Effector CD4-positive, alpha-beta T cell (primary cell): ENCODE results near the gene CYP3A4.
"Not testable (repeated sequence)": the region's sequence is repeated elsewhere in the genome, so short reads cannot be mapped to it uniquely, and the experiment has no call there.

Experiments used
- DNase-seq: peaks from one replicate; pipeline ENCODE4 v3.0.0-alpha.2; 2020

The CYP3A4 gene

DNA sequence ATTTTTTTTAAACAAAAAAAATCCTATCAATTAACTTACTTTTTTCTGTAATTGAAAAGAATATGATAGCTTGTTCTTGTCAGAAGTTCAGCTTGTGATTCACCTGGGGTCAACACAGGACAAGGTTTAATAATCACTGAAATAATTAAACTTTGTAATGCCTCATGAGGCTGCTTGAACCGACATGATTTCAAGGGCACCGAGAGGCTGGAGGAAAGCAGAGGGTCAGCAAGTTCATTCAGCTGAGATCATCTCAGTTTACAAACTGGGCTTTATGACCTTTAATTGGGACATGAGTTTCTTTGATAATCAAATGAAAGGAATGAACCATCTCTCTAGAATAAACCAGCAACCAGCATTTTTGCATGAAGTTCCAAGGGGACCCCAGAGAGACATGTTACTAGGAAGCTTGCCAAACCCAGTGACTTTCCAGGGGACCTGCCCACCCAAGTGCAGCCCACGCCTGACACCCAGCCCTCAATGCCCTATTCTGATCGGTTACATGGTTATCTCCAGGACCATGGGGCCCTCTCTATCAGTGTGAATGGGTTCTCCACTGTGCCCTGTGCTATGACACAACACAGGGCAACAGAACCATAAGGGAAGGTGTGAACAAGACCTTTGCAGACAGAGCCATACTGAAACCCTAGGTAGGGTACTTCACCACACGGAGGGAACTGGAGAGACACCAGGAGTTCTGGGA lies 7.8 kb upstream of the CYP3A4 start:
- no peak for DNase-seq

DNA sequence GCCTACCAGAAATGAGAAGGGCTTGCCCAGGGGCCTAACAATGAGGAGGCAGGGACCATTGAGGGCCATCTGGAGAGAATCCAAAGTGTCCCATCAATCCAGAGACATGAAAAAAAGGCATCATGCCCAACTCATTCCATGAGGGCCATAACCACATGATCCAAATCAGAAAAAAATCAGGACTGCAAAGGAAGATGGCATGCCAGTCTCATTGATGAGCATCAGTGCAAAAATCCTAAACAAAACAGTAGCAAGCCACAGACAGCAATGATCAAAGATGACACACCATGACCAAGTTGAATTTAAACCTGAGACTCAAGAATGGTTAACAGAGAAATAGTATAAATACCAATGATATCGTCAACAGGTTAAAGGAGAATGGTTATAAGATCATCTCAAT lies 7.0 kb upstream of the CYP3A4 start:
- DNase-seq, result no peak

DNA sequence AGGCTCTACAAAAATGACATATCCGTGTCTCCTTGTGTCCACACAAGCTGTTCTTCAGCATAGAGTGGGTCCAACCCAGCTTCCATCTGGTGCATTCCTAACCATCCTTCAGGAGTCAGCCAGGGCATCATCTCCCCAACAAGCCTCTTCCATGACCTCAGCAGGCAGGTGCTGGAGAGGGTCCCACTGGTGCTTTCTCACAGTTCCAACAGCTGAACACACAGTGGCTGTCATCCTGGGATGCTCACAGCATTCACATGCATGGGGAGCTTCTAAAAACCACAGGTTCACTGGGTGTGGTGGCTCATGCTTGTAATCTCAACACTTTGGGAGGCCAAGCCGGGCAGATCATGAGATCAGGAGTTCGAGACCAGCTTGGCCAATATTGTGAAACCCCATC lies 6.4 kb upstream of the CYP3A4 start:
- DNase-seq, result no peak

DNA sequence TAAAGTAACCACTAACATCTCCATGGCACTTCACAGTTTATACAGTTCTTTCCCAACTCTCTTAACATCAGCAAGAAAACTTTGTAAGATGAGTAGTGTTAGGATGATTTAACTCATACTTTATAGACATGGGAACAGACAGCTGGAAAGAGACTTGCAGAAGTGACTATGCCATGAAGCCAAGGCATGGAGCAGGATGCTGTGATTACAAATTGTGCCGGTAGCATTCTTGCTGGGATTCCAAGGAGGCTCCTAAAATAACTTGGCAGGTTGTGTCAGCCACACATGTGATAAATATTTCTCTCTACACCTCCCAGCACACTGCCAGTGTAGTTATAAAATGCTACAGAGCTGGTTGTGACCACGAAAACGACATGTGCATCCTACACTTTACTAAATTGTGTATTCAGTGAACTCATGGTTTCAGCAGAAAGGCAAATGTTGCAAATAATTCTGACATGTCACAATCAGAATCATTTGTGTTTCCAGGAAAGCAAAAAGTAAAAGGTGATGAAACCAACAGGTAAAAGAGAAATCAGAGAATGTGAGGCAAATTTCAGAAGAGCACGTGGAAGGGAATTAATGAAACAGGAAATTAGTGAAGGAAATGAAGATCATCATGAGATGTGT lies 5.6 kb upstream of the CYP3A4 start:
- DNase-seq, result no peak

DNA sequence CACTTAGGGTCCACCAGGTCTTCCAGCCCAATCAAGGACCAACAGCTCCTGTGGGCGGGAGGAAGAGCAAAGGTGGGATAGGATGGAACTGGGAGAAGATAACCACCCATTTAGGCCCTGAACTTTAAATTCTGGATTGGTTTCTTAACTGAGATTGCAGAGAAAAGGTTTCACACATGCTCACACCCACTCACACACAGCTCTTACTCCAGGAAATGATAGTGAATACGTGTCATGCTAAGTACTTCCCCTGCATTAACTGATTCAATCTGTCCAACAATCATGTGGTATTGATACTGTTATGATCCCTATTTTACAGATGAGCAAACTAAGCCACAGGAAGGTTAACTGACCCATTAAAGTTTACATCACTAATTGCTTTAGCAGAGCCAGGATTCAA lies 4.6 kb upstream of the CYP3A4 start:
- no peak for DNase-seq

DNA sequence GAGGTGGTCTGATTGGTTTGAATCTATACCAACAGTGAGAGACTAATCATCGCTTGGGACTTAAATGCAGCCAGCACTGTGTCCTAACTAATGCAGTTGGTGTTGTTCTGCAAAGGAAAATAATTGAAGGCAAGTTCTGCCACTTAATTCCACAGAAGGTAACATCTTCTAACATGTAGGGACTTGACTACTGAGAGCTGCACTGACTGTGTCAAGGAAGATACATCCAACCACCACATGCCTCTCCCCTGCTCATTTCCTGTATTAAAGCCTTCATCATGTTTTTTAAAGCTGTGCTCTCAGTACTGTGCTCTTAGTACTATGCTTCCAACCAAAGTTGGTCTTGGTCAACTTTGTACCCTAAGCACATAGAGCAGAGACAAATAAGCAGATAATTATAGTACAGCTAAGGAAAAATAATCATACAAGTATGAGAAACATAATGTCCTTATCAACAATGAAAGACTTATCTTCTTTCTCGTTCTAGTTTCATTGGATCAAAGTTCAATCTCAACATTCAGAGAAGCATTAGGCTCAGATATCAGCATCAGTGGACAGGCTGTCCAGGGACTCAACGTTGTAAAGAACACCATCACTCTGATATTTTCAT lies 2.8 kb upstream of the CYP3A4 start:
- DNase-seq, result no peak

DNA sequence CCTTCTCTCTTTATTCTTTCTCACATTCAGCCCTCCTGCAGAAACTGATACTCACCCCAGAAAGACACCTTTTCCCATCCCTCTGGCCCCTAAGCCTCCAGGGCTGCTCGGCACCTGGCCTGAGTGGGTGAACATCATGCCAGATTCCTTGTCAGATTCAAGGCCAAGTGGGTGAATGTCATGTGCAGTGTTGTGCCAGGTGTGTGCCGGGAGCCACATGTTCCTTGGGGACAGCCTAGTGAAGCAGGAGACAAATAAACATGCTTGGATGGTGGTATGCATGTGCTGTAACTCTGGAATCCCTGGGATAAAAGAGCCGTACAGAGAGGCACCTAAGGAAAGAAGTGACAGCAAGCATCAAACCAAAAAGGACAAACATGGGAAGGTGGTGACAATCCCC lies 1.7 kb upstream of the CYP3A4 start:
- DNase-seq, result not testable (repeated sequence)

DNA sequence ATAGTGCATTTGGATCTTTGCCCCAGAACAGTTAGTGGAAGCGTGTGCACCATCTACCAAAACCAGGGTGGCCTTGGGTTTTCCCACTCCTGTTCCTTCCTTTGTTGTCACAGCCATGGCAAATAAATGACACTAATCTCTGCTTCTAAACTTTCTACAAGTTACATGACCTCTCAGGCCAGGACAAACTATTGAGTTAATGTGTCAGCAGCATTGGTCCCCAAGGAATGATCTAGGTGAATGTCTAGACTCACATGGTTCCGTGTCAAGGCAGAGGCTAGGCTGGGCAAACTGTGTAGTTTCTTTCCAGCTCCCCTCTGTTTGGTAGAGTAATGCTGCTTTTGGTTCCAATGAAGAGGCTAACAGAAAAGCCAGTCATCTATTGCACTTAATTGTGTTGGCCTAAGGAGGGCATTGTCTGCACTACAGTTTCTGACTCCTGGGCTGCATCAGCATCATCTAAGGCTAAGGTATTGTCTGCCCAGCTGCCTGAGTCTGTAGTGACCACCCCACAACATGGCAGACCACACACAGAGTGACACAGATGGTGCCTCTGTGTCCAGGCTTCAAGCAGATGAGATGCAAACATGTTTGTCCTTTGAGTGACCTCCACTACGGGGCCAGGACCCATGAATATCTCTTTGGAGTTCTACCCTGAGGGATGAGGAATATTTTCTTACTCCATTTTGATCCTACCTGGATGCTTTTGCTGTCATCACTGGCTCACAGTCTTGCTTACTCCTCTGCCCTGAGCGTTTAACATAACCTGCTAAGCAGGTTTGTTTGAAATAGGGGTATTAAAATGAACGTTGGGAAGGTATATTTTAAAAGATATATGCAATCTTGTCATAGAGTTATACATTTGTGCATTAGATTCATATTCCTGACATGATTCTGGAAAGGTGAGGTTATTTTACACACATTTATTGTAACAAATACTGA lies 1.7 kb downstream of the CYP3A4 start:
- no peak for DNase-seq

DNA sequence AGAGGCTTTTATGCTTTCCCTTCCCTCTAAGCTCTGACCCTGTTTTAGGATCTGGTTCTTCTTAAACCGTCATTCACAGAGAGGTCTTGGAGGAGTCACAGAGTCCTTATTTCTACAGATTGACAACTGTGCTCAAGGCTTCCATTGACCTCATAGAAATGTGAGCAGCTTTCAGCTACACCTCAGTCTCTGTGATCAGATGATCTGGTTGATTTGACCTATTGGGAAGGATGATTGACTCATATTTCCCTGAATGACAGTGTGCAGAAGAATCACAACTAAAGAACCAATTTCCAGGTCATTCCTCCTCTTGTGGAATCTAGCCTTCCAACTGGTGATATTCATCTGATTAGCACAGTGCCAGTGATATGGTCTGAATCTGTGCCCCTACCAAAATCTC lies 3.4 kb downstream of the CYP3A4 start:
- DNase-seq, result no peak

DNA sequence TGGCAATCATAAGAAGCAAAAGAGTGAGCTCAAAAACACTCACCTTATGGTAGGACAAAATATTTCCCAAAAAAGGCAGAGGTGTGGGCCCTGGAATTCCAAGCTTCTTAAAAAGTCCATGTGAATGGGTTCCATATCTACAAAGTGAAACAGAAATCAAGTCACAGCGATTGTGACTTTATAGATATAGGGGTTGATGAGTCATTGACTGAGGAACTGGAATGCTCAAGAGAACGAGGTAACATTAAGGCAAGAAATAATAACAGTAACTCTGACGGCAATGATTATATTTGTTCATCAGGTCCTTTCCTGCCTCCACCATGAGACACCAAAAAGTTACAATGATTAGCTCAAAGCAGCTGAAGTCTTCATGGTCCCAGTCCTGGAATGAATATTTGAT lies 4.0 kb downstream of the CYP3A4 start:
- no peak for DNase-seq

DNA sequence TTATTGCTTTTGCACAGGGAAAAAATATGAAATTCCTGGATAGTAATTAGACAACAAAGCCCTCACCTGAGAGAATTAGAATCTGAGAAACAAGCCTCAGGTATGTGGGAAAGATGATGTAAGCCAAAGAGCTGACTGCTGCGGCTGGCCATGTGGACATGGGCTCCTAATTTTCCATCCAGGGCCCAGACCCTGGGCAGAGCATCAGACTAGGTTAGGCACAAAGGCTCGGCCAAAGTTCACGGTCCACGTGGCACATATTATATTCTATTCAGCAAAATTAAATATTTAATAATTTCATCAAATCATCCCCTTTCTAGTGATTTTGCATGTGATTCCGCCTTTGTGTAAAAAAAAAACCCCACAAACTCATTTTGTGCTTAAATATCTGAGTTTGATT lies 5.1 kb downstream of the CYP3A4 start:
- no peak for DNase-seq

DNA sequence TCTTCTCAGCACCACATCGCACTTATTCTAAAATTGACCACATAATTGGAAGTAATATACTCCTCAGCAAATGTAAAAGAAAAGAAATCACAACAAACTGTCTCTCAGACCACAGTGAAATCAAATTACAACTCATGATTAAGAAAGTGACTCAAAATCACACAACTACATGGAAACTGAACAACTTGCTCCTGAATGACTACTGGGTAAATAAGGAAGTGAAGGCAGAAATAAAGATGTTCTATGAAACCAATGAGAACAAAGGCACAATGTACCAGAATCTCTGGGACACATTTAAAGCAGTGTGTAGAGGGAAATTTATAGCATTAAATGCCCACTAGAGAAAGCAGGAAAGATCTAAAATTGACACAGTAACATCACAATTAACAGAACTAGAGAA lies 10.6 kb downstream of the CYP3A4 start:
- DNase-seq, result not testable (repeated sequence)

DNA sequence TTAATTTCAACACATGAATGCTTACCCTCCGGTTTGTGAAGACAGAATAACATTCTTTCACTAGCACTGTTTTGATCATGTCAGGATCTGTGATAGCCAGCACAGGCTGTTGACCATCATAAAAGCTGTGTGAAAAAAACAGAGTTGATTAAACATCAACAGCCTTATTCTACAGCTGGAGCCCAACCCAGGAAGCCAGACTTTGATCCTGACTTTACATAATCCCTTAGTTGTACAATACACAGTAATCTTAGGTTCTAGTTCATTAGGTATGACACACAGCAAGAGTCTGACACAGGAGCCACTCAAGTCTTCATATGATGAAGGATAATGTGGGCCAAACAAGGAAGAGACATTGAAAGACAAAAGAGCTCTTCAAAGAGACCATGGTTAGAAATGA lies 11.4 kb downstream of the CYP3A4 start:
- DNase-seq, result no peak

DNA sequence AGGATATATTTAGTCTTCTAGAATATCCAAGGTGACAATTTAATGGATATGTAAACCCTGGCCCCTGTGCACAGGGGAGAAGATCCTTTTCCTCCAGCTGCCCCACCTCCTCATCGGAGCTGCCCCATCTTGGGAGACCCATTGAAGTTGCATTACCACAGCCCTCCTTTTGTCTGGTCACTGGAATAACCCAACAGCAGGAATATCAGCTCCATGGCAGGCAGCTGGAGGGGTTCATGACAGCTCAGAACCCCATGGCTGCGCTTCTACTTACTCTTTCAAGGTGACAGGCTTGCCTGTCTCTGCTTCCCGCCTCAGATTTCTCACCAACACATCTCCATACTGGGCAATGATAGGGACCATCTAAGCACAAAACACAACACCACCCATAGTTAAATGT lies 14.5 kb downstream of the CYP3A4 start:
- not testable (repeated sequence) for DNase-seq

DNA sequence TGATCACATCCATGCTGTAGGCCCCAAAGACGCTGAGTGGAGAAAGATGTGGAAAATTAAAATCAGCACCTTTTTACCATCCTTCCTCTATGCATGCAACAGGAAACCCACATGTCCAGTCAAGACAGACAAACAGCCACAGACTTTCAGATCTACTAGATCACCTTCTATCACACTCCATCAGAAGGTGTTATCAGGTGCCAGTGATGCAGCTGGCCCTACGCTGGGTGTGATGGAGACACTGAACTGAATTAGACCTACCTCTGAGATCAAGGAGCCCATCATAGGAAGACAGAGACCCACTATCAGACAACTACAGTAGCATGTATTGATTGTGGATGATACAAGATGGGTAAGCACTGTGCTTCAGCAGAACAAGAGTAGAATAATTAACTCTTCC lies 15.5 kb downstream of the CYP3A4 start:
- DNase-seq, result no peak

DNA sequence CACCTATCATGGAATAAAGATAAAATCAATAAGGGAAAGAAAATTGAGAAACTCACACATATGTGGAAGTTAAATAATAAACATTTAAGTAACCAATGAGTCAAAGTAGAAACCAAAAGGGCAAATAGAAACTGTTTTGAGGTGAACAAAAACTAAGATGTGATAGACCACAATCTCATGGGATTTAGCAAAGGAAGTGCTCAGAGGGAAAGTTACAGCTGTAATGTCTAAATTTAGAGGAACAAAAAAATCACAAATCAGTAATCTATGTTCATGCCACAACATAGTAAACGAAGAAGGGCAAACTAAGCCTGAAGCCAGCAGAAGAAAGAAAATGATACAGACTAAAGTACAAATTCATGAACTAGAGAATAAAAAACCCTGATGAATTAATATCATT lies 16.3 kb downstream of the CYP3A4 start:
- no peak for DNase-seq

DNA sequence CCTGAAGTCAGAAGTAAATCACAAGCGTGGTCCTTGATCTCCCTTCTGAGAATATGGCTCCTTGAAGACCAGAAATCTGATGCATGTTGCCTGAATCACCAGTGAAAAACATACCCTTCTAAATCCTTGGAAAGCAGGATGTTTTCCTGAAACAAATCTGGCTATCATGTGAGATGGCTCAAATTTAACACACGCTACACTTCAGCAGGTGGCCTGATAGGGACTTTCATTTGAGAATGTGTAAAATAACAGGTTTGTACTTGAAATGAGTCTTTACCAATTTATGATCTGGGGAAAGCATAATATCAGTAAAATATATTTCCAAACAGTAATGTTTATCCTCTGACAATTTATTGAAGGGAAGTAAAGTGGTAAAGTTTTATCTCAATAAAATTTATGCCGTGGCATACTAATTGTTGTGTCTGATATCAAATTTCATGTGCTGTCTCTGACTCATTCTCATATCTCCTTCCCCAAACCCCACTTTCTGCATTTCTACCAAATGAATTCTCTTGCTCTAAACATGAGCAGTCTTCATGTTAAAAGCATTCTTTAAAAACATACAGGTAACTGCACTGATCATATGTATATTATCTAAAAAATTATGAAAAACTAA lies 17.4 kb downstream of the CYP3A4 start:
- DNase-seq, result no peak

DNA sequence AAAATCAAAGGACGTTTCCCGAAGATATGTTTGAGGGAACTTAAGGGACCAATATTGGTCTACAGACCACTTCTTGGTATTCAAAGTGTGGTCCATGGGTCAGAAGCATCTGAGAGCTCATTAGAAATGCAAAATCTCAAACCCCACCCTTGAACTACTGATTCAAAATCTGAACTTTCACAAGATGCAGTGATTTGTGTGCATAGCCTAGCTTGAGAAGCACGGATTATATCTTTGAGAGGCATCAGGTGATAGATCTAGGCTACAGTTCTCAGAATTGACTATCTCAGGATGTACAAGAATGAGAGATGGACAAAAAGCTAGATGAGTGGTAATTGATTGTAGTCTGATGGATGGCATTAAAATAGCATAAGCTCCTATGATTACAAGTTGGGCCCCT lies 19.5 kb downstream of the CYP3A4 start:
- DNase-seq, result no peak

DNA sequence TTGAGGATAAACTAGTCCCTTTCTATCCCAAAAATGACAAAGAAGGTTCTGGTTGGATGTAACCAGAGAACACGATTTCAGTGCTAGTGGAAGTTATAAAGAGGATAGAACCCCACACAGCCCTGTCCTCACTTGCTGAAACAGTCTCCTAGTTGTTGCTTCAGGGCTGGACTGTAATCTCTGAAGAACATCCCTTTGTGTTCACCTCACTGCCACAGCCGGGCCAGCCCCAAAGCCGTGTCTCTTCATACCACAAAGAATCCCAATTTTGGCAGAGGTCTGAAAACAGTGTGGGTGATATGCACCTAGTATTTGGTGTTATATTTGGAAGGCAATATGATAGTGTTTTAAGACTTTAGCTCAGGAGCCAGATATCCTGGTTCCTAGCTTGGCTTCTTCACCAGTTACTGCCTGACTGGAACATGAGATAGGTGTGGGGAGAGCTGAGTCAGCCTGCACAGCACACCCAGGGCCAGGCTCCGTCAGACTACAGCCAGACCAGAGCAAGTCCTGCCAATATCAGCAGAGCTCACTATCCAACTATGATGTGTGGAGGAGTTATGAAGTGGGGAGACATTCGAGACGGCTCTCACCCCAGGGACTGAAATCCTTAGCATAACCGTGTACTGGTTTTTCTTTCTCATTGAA lies 21.2 kb downstream of the CYP3A4 start:
- DNase-seq, result no peak

DNA sequence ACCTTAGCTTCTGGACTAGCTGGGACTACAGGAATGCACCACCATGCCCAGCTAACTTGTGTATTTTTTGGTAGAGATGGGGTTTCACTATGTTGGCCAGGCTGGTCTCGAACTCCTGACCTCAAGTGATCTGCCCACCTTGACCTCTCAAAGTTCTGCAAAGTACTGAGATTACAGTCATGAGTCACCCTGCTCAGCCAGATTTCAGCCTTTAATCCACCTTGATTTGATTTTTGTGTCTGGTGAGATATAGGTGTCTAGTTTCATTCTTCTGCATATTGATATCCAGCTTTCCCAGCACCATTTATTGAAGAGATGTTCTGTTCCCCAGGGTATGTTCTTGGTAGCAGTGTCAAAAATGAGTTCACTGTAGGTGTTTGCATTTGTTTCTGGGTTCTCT lies 28.9 kb downstream of the CYP3A4 start:
- DNase-seq, result no peak

DNA sequence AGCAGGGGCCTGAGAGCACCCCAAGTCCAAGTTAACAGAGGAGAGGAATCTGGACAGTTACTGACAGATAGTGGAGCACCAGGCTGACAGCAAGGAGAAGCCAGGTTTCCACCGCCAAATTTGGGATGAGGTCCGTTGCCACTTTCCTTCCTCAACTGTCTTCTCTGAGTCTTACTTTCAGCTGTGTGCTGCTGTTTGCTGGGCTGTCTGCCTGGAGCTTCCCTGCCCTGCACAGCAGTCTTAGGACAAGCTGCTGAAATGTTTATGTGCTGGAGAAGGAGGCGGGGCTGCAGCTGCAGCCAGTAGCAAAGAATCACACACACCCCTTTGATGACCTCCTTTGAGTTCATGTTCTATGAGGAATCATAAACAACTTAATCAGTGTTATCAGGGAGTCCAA lies 31.6 kb downstream of the CYP3A4 start:
- DNase-seq, result no peak

DNA sequence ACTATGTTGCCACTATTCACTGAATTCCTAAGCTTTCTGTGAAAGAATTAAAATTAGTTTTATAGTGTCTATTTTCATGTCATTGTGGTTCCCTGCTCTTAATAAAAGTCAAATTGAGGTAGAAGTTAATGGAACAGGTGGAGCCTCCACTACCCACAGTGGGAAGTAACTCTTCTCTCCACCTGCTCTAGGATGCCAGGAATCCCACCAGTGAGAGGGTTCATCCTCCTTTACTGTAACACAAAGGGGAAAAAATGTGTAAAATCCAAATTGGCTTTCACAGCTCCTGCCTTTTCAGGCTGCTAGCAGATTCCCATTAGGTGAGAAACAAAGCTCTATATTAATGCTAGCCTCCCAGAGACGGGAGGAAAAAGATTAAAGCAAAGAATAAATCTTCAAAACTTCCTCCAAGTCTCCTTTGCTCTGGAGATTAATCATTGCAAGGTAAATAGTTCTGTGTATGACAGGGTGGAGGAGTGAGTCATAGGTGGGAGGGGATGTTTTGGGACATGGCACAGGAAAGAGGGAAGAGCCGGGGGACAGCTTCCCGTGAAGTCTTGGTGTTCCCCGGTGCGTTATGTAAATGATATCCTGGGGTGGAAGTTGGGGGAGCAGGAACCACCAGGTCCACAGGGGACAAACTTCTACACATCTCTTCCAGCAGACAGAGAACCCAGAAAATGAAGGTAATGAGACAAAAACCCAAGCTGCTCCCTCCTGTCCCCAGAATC lies 32.5 kb downstream of the CYP3A4 start:
- not testable (repeated sequence) for DNase-seq
